ENCODE data around the gene SPRYD3.

DNA sequence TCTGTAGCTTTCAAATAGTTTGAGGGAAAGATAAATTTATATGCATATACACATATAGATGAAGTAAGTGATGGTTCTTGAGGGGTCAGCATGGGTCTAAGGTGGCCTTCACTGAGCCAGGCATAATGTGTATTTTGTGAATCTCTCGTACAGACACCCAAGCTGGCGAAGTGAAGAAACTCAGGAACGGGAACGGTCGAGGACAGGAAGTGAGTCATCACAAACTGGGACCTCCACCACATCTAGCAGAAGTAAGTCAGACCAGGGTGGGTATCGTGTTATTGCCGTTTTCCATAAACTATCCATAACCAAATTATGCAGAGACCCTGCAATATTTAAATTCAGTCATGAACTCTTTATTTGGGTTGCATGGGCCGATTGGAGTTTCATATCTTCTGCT is 44.7 kb downstream of the SPRYD3 start:
- TF ChIP-seq, protein P1, sequence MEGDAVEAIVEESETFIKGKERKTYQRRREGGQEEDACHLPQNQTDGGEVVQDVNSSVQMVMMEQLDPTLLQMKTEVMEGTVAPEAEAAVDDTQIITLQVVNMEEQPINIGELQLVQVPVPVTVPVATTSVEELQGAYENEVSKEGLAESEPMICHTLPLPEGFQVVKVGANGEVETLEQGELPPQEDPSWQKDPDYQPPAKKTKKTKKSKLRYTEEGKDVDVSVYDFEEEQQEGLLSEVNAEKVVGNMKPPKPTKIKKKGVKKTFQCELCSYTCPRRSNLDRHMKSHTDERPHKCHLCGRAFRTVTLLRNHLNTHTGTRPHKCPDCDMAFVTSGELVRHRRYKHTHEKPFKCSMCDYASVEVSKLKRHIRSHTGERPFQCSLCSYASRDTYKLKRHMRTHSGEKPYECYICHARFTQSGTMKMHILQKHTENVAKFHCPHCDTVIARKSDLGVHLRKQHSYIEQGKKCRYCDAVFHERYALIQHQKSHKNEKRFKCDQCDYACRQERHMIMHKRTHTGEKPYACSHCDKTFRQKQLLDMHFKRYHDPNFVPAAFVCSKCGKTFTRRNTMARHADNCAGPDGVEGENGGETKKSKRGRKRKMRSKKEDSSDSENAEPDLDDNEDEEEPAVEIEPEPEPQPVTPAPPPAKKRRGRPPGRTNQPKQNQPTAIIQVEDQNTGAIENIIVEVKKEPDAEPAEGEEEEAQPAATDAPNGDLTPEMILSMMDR (IDR thresholded peaks at IDR 0.05) = no peak
- no peak for TF ChIP-seq POLR2A (IDR thresholded peaks at IDR 0.05)

Data from lower leg skin (tissue), 3 donors.